HG02943 (cell line): ENCODE data around the gene OR11L1.

Experiments
- ATAC-seq: cut with Tn5 transposase; IDR thresholded peaks from one replicate; pipeline ENCODE4 v1.9.1; 2021; ENCODE audit warnings: mild to moderate bottlenecking, low read depth, moderate library complexity; ENCODE audit not compliant: unreplicated experiment

Gene OR11L1

DNA sequence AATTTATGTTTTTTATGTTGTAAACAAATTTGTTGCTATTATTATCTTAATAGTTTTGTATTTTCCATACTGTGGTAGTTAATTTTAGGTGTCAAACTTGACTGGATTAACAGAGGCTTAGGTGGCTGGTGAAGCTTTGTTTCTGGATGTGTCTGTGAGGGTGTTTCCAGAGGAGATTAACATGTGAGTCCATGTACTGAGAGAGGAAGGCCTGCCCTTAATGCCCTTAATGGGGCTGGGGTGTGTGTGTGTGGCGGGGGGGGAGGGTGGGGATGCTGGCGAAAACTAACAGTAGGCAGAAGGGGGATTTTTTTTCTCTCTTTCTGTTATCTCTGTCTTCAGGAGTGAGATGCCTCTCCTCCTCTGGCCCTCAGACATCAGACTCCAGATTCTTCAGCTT is 19.6 kb downstream of the OR11L1 start:
- no peak for ATAC-seq

DNA sequence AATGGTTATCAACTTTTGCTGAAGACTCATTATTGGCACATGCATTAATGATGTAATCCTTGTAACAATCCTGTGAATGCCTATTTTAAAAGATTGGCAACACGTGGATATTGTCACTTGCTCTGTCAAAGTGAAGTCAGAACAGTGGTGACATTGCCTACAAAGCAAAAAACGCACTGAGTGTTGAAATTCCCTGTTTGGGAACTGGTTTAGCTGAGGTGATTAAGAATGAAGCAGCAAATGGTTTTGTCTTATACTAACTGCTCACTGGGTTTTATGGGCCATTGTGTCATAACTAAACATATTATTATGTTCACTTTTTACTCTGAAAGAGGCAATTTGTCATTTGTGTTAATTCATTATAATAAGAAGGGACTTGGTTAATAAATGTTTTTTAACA is 29.1 kb downstream of the OR11L1 start:
- no peak for ATAC-seq

DNA sequence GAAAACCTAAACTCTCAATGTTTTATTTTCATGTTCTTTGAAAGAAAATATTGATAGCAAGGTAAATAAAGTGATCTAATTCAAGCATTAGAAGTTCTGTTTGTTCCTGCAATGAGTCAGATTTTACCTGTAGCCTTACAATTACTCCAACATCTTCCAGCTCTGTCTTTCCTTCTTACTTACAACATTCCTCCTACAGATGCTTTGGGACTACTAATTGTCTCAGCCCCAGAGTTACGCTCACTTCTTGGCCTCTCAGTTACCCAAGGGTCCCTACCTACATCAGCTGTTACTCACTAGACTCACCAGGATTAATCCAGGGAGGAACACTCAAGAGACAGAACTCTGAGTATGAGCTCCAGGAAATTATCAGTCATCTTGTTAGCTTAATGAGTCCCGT is 44.2 kb downstream of the OR11L1 start:
- no peak for ATAC-seq
